K562 (cell line): Measurements from ENCODE around the gene HYAL3. TPM values are rescaled to one million over a fixed set of nuclear protein-coding genes. Genes with fewer than 3 reads are reported as not detected.

Source experiments
- BCLAF1 ChIP-seq, 2 experiments: fragments of 450-650 bp in 1 of 2; IDR thresholded peaks; 2 replicates each; pipeline ENCODE4 v1.6.1; 2011 to 2017; ENCODE audit warnings: low read depth in 2 of 2, antibody characterized with exemption in 1 of 2, borderline replicate concordance in 1 of 2, low read length in 1 of 2, mild to moderate bottlenecking in 1 of 2, mixed read lengths in 1 of 2; ENCODE audit not compliant: control insufficient read depth in 1 of 2
- CREB3L1 ChIP-seq: fragments of 450-650 bp; IDR thresholded peaks from 2 replicates; pipeline ENCODE4 v1.6.1; 2014; ENCODE audit warnings: low read depth, mild to moderate bottlenecking, moderate library complexity, borderline replicate concordance
- CXXC5 ChIP-seq: fragments of 250-450 bp; sonication (Bioruptor Pico); IDR thresholded peaks from 2 replicates; pipeline ENCODE4 v1.8.0; 2022; ENCODE audit warnings: inconsistent platforms, mild to moderate bottlenecking, moderate library complexity
- ETS1 ChIP-seq: conservative IDR thresholded peaks from 2 replicates; pipeline ENCODE4 v1.6.1; 2011; ENCODE audit warnings: low read depth, mild to moderate bottlenecking, low read length; ENCODE audit not compliant: control insufficient read depth
- FIP1L1 ChIP-seq: fragments of 200-400 bp; formaldehyde crosslinking; IDR thresholded peaks from 2 replicates; pipeline ENCODE4 v1.6.1; 2018; ENCODE audit warnings: mild to moderate bottlenecking, low read depth, low read length; ENCODE audit not compliant: poor library complexity, severe bottlenecking
- GABPA ChIP-seq: fragments of 200-800 bp; sonication (Bioruptor generic); conservative IDR thresholded peaks from 2 replicates; pipeline ENCODE4 v1.6.1; 2016; ENCODE audit warnings: low read depth, missing genetic modification characterization, missing compliant biosample characterization
- GTF3C2 ChIP-seq: IDR thresholded peaks from 3 replicates; pipeline ENCODE4 v1.6.1; 2011; ENCODE audit warnings: borderline replicate concordance, mild to moderate bottlenecking, moderate library complexity; ENCODE audit not compliant: insufficient read length; ENCODE audit errors: extremely low read depth
- MLX ChIP-seq, 2 experiments: fragments of 450-650 bp in 1 of 2; sonication (generic) in 1 of 2; formaldehyde crosslinking; conservative IDR thresholded peaks; 2 replicates each; pipeline versions ENCODE4 v1.4.0 to v1.8.1; 2020 to 2022; ENCODE audit warnings: mild to moderate bottlenecking in 1 of 2, missing genetic modification reagents in 1 of 2
- MXD1 ChIP-seq: fragments of 250-450 bp; sonication (Bioruptor Pico); IDR thresholded peaks from 2 replicates; pipeline ENCODE4 v1.8.0; 2021; ENCODE audit warnings: borderline replicate concordance, mild to moderate bottlenecking, moderate library complexity; ENCODE audit not compliant: poor library complexity, severe bottlenecking
- NRF1 ChIP-seq, 2 experiments: fragments of 450-650 bp; IDR thresholded peaks in 1 of 2; conservative IDR thresholded peaks in 1 of 2; 2 replicates each; pipeline ENCODE4 v1.6.1; 2014; ENCODE audit warnings: mild to moderate bottlenecking in 2 of 2
- TEAD1 ChIP-seq, 2 experiments: fragments of 450-650 bp in 1 of 2; sonication (generic) in 1 of 2; formaldehyde crosslinking; IDR thresholded peaks; 2 replicates each; pipeline versions ENCODE4 v1.4.0 to v1.8.0; 2020 to 2022; ENCODE audit warnings: mild to moderate bottlenecking in 2 of 2, missing genetic modification reagents in 1 of 2
- TEAD2 ChIP-seq: fragments of 450-650 bp; IDR thresholded peaks from 2 replicates; pipeline ENCODE4 v1.6.1; 2016; ENCODE audit warnings: missing genetic modification characterization, control low read depth, missing compliant biosample characterization
- ZC3H4 ChIP-seq: sonication (generic); formaldehyde crosslinking; IDR thresholded peaks from 2 replicates; pipeline ENCODE4 v1.9.0; 2021; ENCODE audit warnings: missing genetic modification reagents, borderline replicate concordance
- polyA plus RNA-seq, 8 experiments: library from polyadenylated mRNA; depleted of rRNA in 4 of 8; stranded (reverse) in 5 of 8; unstranded in 3 of 8; fragments of >200 nt; fragmentation: Nextera tagmentation in 2 of 8; fragmentation: Illumina TruSeq in 1 of 8; extraction: Ambion mirVana in 2 of 8; extraction: Trizol in 1 of 8; gene quantifications; 2 replicates each; pipeline versions ENCODE4 v1.2.1 to v1.2.3, GENCODE V29; 2011 to 2014; ENCODE audit warnings: inconsistent platforms in 1 of 8, missing spikeins in 1 of 8
- total RNA-seq, 7 experiments: library from RNA; depleted of rRNA in 6 of 7; stranded (reverse); fragments of >200 nt in 6 of 7; fragmentation: Illumina TruSeq in 2 of 7; extraction: Trizol in 2 of 7; gene quantifications; 2 replicates each; pipeline versions ENCODE4 v1.2.1 to v1.2.3, GENCODE V29; 2011 to 2021; ENCODE audit warnings: low replicate concordance in 1 of 7

Gene HYAL3
- total and polyA plus RNA-seq, 9 of the 15 experiments (the other 6 are each of a cell fraction or from before 2014, with no cell fraction given) = 0.38 to 9.1 (median 6.8) TPM

- no peak for TF ChIP-seq ZC3H4
- TF ChIP-seq CXXC5 = peak; percentile 84; the same call in 1 of the 2 replicates
- peak; percentile 70 to 73; a peak in 3 of 4 replicates for TF ChIP-seq NRF1 (conservative IDR thresholded peaks at IDR 0.05 in 1 of 2, IDR thresholded peaks at IDR 0.05 in 1 of 2)
- TF ChIP-seq MXD1 = peak; percentile 52
- TF ChIP-seq GTF3C2 = no peak
- TF ChIP-seq MLX (CRISPR knock-in tag; conservative IDR thresholded peaks at IDR 0.05) = no peak
- no peak for TF ChIP-seq CREB3L1
- TF ChIP-seq TEAD2 (tag) = no peak
- TF ChIP-seq BCLAF1 (IDR thresholded peaks at IDR 0.05; ENCODE audit: borderline replicate concordance in 1 of 2, control insufficient read depth in 1 of 2, low read depth in 2 of 2, low read length in 1 of 2) = no peak
- 0 out of 2 replicates have a peak, but pooled peaks have one; percentile 24 for TF ChIP-seq GABPA
- peak; percentile 37 for TF ChIP-seq FIP1L1
- TF ChIP-seq ETS1 = peak; percentile 67; the same call in 1 of the 2 replicates
- TF ChIP-seq TEAD1 (CRISPR knock-in tag; IDR thresholded peaks at IDR 0.05) = peak; percentile 33 to 69; a peak in 2 of 4 replicates
Observed at GRCh38 chr3:50320853-50321335, 21.7 kb upstream of the HYAL3 start (continued).
